Measurements from ENCODE around the gene PHYKPL.

Gene PHYKPL

GRCh38 chr5:178160176-178160575 is 72.4 kb downstream of the PHYKPL start:
- Histone ChIP-seq H3K9me3 (ENCODE audit: severe bottlenecking) (no peaks in the 10 kb centered on the region), H3K4me3 (ENCODE audit: low read depth, low read length) (no peak overlapping the region), H3K36me3 (no peaks in the 10 kb centered on the region), H3K27ac (no peak overlapping the region), H3K27me3 (ENCODE audit: insufficient read depth, low read depth, severe bottlenecking) (no peaks in the 10 kb centered on the region)
- DNase-seq, result no peak
- no peak for TF ChIP-seq CTCF (IDR thresholded peaks at IDR 0.05; ENCODE audit: low read depth, low read length)

All from WERI-Rb-1 (cell line).